SU-DHL-6 (cell line): ENCODE results near the gene KCNB1.

Experiments used
- H2AFZ ChIP-seq: fragments of 200-600 bp; sonication (generic); 2 replicates; pipeline ENCODE4 v1.6.1; 2014; ENCODE audit warnings: low read depth, mild to moderate bottlenecking, moderate library complexity, mixed read lengths, antibody characterized with exemption, low read length; ENCODE audit not compliant: severe bottlenecking
- H3F3A ChIP-seq: fragments of 200-600 bp; shearing (Covaris generic); 2 replicates; pipeline ENCODE4 v1.6.0; 2016; ENCODE audit warnings: antibody characterized with exemption, mild to moderate bottlenecking; ENCODE audit not compliant: insufficient read depth
- H3K27ac ChIP-seq: fragments of 200-600 bp; sonication (generic); 2 replicates; pipeline ENCODE4 v1.5.1; 2016; ENCODE audit warnings: low read depth, mild to moderate bottlenecking, low read length, moderate library complexity, mixed read lengths
- H3K27me3 ChIP-seq: fragments of 200-600 bp; sonication (generic), shearing (Covaris generic); 2 replicates; pipeline ENCODE4 v1.6.0; 2014; ENCODE audit warnings: mild to moderate bottlenecking, low read length
- H3K36me3 ChIP-seq: fragments of 200-600 bp; sonication (generic); 2 replicates; pipeline ENCODE4 v1.6.1; 2014; ENCODE audit warnings: mild to moderate bottlenecking, low read length, mixed read lengths
- H3K4me2 ChIP-seq: fragments of 300-600, 200-600 bp; shearing (Covaris generic), sonication (generic); 2 replicates; pipeline ENCODE4 v1.6.0; 2014; ENCODE audit warnings: low read length, low read depth, mild to moderate bottlenecking; ENCODE audit not compliant: poor library complexity, severe bottlenecking
- H3K4me3 ChIP-seq: fragments of 200-600 bp; sonication (generic); 2 replicates; pipeline ENCODE4 v1.5.1; 2014; ENCODE audit warnings: antibody characterized with exemption, low read length, mild to moderate bottlenecking, mixed read lengths; ENCODE audit not compliant: insufficient read depth, poor library complexity, severe bottlenecking
- H3K79me2 ChIP-seq: fragments of 200-600 bp; sonication (generic); 2 replicates; pipeline ENCODE4 v1.6.1; 2014; ENCODE audit warnings: mild to moderate bottlenecking, low read length, moderate library complexity; ENCODE audit not compliant: insufficient read depth
- H3K9ac ChIP-seq: fragments of 200-600 bp; sonication (generic); 2 replicates; pipeline ENCODE4 v1.7.0; 2014; ENCODE audit warnings: mild to moderate bottlenecking, low read length
- H3K9me2 ChIP-seq: fragments of 200-600 bp; sonication (generic); replicated peaks from 2 replicates; pipeline ENCODE4 v1.6.1; 2014; ENCODE audit warnings: low read length; ENCODE audit not compliant: insufficient read depth
- H3K9me3 ChIP-seq: fragments of 200-600 bp; sonication (generic); 2 replicates; pipeline ENCODE4 v1.6.1; 2014; ENCODE audit warnings: low read length, mixed read lengths; ENCODE audit not compliant: insufficient read depth
- H4K20me1 ChIP-seq: fragments of 200-600 bp; sonication (generic); 2 replicates; pipeline ENCODE4 v1.6.1; 2014; ENCODE audit warnings: low read depth, mild to moderate bottlenecking, antibody characterized with exemption, low read length, moderate library complexity, mixed read lengths
- EZH2phosphoT487 ChIP-seq: fragments of 200-600 bp; sonication (generic), shearing (Covaris generic); conservative IDR thresholded peaks from 2 replicates; pipeline ENCODE4 v1.6.1; 2018; ENCODE audit warnings: mild to moderate bottlenecking, antibody characterized with exemption, low read length, moderate library complexity, mixed read lengths
- TF ChIP-seq, protein P1 (sequence below): fragments of 200-600 bp; sonication (generic); IDR thresholded peaks from one replicate; pipeline ENCODE4 v1.5.1; 2017; ENCODE audit warnings: antibody characterized with exemption, mild to moderate bottlenecking, low read length, moderate library complexity; ENCODE audit not compliant: insufficient read depth, poor library complexity, severe bottlenecking

Gene KCNB1

GRCh38 chr20:49413677-49414076, 68.8 kb downstream of the KCNB1 start:
- Histone ChIP-seq H3K4me2 (no peak overlapping the region), H2AFZ (no peak overlapping the region), H3K79me2 (no peaks in the 10 kb centered on the region), H3K9me2 (no peaks in the 10 kb centered on the region), H3K36me3 (no peaks in the 10 kb centered on the region), H3K9me3 (no peaks in the 10 kb centered on the region), H3K9ac (no peak overlapping the region), H4K20me1 (no peaks in the 10 kb centered on the region), H3K4me3 (no peak overlapping the region), H3K27ac (no peak overlapping the region), H3K27me3 (no peaks in the 10 kb centered on the region), H3F3A (no peaks in the 10 kb centered on the region)
- TF ChIP-seq EZH2phosphoT487: no peak
- TF ChIP-seq, protein P1, sequence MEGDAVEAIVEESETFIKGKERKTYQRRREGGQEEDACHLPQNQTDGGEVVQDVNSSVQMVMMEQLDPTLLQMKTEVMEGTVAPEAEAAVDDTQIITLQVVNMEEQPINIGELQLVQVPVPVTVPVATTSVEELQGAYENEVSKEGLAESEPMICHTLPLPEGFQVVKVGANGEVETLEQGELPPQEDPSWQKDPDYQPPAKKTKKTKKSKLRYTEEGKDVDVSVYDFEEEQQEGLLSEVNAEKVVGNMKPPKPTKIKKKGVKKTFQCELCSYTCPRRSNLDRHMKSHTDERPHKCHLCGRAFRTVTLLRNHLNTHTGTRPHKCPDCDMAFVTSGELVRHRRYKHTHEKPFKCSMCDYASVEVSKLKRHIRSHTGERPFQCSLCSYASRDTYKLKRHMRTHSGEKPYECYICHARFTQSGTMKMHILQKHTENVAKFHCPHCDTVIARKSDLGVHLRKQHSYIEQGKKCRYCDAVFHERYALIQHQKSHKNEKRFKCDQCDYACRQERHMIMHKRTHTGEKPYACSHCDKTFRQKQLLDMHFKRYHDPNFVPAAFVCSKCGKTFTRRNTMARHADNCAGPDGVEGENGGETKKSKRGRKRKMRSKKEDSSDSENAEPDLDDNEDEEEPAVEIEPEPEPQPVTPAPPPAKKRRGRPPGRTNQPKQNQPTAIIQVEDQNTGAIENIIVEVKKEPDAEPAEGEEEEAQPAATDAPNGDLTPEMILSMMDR: no peak

GRCh38 chr20:49412953-49413352, 69.5 kb downstream of the KCNB1 start:
- no peaks in the 10 kb centered on the region for H4K20me1 ChIP-seq
- no peaks in the 10 kb centered on the region for H3K9me2 ChIP-seq
- H3K9me3 ChIP-seq: no peaks in the 10 kb centered on the region
- TF ChIP-seq EZH2phosphoT487: no peak
- TF ChIP-seq, protein P1: no peak
- no peaks in the 10 kb centered on the region for H3K27me3 ChIP-seq
- H3K36me3 ChIP-seq: no peaks in the 10 kb centered on the region
- H2AFZ ChIP-seq: no peak overlapping the region
- no peak overlapping the region for H3K27ac ChIP-seq
- H3K9ac ChIP-seq: no peak overlapping the region
- H3K4me3 ChIP-seq: no peak overlapping the region
- no peaks in the 10 kb centered on the region for H3K79me2 ChIP-seq
- no peaks in the 10 kb centered on the region for H3F3A ChIP-seq
- H3K4me2 ChIP-seq: no peak overlapping the region

GRCh38 chr20:49412254-49412653, 70.2 kb downstream of the KCNB1 start:
- Histone ChIP-seq H4K20me1 (no peaks in the 10 kb centered on the region), H3K27ac (no peak overlapping the region), H3K4me3 (no peak overlapping the region), H3K4me2 (no peak overlapping the region), H3K27me3 (no peaks in the 10 kb centered on the region), H3K9me2 (no peaks in the 10 kb centered on the region), H3K9me3 (no peaks in the 10 kb centered on the region), H3F3A (no peaks in the 10 kb centered on the region), H3K9ac (no peak overlapping the region), H3K79me2 (no peaks in the 10 kb centered on the region), H2AFZ (no peak overlapping the region), H3K36me3 (no peaks in the 10 kb centered on the region)
- TF ChIP-seq, protein P1: no peak
- TF ChIP-seq EZH2phosphoT487: no peak
